ENCODE results near the gene BANK1.

BANK1 gene, protein sequence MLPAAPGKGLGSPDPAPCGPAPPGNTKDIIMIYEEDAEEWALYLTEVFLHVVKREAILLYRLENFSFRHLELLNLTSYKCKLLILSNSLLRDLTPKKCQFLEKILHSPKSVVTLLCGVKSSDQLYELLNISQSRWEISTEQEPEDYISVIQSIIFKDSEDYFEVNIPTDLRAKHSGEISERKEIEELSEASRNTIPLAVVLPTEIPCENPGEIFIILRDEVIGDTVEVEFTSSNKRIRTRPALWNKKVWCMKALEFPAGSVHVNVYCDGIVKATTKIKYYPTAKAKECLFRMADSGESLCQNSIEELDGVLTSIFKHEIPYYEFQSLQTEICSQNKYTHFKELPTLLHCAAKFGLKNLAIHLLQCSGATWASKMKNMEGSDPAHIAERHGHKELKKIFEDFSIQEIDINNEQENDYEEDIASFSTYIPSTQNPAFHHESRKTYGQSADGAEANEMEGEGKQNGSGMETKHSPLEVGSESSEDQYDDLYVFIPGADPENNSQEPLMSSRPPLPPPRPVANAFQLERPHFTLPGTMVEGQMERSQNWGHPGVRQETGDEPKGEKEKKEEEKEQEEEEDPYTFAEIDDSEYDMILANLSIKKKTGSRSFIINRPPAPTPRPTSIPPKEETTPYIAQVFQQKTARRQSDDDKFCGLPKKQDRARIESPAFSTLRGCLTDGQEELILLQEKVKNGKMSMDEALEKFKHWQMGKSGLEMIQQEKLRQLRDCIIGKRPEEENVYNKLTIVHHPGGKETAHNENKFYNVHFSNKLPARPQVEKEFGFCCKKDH

DNA sequence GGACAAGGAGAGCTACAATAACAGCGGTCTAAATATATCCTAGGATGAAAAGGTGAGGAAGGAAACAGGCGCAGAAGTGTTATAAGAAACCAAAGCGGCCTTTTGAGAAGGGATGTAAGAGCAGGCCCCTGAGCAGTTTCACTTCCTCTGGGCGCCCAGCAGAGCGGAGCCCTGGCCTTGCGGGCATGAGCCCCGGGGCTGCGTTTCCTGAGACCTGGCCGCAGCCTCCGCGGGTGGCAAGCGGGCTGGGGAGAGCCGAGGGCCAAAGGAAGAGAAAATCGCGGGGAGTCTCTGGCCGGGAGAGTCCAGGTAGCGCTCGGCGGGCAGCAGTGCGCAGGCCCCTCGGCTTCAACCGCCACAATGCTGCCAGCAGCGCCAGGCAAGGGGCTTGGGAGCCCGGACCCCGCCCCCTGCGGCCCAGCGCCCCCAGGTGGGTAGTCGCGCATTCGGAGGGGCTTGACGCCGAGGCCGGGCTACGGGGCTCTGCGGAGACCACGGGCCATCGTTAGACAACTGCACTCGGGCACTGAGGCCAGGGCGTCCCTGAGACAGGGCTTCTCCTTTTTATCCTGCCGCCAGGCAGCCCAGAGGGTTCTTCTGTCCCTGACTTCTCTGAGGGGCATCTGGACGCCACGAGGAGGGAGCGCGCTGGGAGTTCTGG is at the start of gene BANK1:
TSS of gene BANK1 (plus strand) at position 210 of the 661 bp plus-strand sequence. CDS start at position 361, 151 bp downstream.
- DNase-seq, result no peak

DNA sequence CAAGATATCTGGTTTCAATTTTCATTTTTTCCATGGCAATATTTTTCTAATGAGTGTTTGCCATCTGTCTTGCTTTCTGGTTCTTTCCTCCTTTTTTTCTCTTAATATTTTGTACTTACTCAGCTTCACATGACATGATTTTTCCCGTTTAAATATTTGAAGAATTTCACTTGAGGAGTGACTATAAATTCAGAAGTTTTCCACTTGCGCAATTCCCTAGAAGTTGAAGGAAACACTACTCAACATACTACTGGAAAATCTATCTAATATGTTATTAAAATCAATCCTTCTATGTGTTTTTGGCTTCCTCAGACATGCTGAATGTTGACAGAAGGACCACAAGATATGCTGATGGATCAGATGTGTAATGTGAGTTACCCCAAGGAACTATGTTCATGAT is 36.8 kb upstream of the BANK1 start:
- DNase-seq, result no peak

DNA sequence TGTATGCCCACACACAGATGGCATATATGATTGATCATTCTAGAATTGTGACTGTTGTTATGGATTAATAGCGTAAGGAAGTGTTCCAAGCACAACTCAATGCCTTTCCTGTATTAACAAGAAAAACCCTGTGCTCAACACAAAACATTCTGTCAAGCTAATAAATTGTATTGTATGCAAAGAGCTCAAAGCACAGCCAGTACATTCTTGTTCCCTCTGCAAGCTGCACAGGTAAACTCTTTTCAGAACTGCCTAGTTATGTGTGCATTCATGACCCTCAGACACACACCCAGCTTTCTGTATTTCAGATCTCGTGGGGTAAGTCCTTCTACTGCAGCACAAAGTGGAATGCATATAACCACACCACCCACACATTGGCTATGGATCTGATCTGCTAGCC is 34.3 kb upstream of the BANK1 start:
- no peak for DNase-seq

GRCh38 chr4:101761405-101761804 is 29.1 kb upstream of the BANK1 start:
- DNase-seq, result no peak

GRCh38 chr4:101762025-101762424 is 28.5 kb upstream of the BANK1 start:
- no peak for DNase-seq

DNA sequence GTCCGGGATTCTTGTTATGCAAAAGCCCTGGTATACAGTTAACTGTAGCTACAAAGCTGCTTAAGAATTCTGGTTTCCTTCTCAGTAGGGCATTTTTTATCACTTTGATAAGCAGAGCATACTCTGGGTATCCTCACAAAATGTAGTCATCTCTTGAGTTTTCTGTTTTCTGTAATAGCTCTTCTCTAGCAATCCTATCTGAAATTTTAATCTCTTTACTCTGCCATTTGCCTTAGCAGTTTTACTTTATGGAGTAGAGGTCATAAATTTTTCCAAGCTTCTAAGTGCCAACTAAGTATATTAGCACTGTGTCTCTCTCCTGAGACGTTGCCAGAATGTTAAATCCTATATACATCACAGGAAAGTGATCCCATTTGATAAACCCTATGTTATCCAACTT is 28.0 kb upstream of the BANK1 start:
- DNase-seq, result no peak

- DNase-seq, result no peak
These were observed 27.0 kb upstream of the BANK1 start for GRCh38 chr4:101763576-101763975.

DNA sequence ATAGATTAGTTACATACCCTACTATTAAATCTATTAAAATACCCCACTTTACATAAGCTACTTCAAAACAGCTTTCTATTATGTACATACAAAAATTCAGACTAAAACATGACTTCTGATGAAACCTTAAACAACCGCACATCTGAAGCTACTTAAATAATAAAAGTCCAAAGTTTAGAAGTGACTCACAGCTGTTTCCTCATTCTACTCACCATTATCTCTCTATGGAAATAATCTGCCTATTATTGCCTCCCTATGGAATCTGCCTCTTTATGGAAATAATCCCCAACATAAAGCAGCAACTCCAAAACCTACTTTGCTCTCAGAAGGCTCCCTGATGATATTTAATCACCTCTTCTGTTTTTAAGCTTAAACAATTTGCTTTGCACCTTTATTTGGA is 15.7 kb upstream of the BANK1 start:
- no peak for DNase-seq

DNA sequence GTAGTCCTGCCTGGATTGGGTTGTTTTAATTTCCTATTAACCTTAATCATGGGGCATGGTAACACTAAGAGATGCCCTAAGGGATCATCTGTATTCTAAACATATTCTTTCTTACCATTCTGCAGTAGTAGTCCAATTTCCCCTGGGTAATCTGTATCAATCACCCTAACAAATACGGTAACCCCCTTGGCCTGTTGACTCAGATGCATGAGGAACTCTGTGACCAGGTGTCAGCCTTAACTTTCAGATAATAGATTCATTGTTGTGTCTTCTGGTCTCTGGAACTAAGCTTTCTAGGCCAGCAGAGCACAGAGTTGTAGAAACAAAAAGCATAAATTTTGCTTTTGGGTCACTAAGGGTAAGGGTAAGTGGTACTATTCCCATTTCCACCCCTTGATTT is 13.1 kb upstream of the BANK1 start:
- no peak for DNase-seq

GRCh38 chr4:101780284-101780683 is 10.2 kb upstream of the BANK1 start:
- DNase-seq, result no peak

- no peak for DNase-seq
These were observed 8.0 kb upstream of the BANK1 start for GRCh38 chr4:101782546-101782945.

GRCh38 chr4:101784957-101785356 is 5.6 kb upstream of the BANK1 start:
- no peak for DNase-seq

GRCh38 chr4:101785486-101785885 is 5.0 kb upstream of the BANK1 start:
- no peak for DNase-seq

GRCh38 chr4:101787701-101788316 is 2.7 kb upstream of the BANK1 start:
- no peak for DNase-seq

- no peak for DNase-seq
These were observed 640 bp downstream of the BANK1 start for GRCh38 chr4:101791182-101791558.

- DNase-seq, result no peak
These were observed 1.6 kb downstream of the BANK1 start for GRCh38 chr4:101792056-101792590.

DNA sequence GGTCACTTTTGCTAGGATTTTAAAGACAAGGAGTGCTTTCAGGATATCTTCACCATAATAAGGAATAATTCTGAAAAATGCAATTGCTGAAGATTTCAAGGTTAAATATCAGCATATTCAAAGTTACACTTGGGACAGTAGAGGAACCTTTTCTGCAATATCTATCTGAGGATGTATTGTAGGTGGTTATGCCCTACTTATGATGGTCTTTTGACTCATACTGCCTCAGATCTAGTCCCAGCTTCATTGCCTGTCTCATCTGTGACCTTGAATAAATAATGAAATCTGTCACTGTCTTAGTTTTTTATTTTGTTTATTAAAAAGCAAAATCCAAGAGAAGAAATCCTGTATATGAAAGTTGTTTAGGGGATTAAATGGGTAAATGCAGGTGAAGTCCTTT is 2.9 kb downstream of the BANK1 start:
- DNase-seq, result no peak

DNA sequence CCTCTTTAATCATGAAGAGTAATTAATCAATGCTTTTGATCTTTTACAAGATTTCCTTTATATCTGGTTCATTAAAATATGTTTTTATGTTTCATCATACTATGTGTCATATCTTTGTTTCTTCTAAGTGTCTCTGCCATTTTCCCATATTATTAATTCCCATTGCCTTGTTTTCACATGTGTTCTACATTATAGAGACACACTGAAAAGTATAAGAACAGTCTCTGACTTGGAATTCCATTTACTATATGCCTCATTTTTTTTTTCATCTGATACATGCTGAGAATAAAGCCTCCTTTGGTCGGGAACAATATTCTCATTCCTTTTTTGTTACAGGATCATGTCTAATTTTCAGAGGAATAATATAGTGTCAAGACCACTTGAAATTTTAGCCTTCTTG is 4.3 kb downstream of the BANK1 start:
- DNase-seq, result no peak

- no peak for DNase-seq
These were observed 5.2 kb downstream of the BANK1 start for GRCh38 chr4:101795704-101796103.

GRCh38 chr4:101801958-101802357 is 11.4 kb downstream of the BANK1 start:
- no peak for DNase-seq

DNA sequence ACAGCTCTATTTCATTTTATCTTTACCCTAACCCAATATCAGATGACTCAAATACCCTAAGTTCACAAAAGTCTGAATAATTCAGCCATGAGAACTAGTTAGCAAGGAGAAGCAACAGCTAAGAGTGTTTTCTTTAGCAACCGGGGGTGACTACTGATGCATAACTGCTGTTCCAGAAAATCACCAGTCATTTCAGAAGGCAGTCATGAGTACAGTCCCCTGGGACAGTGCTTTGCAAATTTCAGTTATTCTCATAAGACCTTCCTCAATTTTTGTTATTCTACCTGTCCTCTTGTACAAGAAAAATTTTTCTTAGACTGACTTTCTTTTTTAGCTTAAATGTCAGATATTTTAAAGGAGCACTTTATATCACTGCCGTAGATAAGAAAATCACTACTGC is 16.4 kb downstream of the BANK1 start:
- no peak for DNase-seq

- no peak for DNase-seq
These were observed 16.8 kb downstream of the BANK1 start for GRCh38 chr4:101807351-101807750.

DNA sequence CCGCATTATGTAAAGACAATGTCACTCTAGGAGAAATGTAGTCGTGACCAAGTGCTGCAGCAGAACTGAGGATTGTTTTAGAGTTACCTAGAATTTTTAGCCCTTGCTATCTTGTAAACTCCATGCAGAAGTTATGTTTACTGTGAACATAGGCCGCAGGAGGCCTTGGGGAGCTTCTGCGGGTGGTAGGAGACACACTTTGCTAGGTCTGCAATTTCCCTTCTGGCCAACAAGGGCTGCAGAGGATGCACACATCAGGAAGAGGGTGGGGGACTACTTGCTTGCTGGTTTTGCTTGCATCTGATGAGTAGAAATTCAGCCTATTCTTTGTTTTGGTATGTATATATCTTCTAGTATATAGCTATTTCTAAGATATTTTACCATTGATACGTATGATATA is 23.1 kb downstream of the BANK1 start:
- DNase-seq, result no peak
